NB4 (cell line): ENCODE measurements around the gene AGBL2.

Experiments used
- POLR2A ChIP-seq: IDR thresholded peaks from 2 replicates; pipeline ENCODE4 v1.6.1; 2011; ENCODE audit warnings: mild to moderate bottlenecking; ENCODE audit not compliant: insufficient read length; ENCODE audit errors: extremely low read depth
- TF ChIP-seq, protein P1 (sequence below): IDR thresholded peaks from one replicate; pipeline ENCODE4 v1.5.1; 2012; ENCODE audit warnings: low read depth, low read length
- TF ChIP-seq, protein P2 (sequence below): IDR thresholded peaks from 2 replicates; pipeline ENCODE4 v1.6.1; 2011; ENCODE audit warnings: low read depth, low read length

DNA sequence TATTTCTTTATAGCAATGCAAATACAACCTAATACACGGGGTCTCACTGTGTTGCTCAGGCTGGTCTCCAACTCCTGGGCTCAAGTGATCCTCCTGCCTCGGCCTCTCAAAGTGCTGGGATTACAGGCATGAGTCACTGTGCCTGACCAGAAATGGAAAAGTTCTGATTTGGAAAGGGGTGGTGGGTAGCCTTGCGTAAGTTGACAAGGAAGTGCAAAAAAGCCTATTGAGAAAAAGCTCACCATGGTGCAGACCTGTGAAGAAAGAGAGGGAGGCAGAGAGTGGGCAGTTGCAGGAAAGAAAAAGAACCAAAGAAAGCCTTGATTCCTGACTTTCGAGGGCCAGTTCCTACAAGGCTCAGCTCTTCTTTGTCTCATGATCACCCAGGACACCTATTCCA lies 27.1 kb downstream of the AGBL2 start:
- TF ChIP-seq, protein P1, sequence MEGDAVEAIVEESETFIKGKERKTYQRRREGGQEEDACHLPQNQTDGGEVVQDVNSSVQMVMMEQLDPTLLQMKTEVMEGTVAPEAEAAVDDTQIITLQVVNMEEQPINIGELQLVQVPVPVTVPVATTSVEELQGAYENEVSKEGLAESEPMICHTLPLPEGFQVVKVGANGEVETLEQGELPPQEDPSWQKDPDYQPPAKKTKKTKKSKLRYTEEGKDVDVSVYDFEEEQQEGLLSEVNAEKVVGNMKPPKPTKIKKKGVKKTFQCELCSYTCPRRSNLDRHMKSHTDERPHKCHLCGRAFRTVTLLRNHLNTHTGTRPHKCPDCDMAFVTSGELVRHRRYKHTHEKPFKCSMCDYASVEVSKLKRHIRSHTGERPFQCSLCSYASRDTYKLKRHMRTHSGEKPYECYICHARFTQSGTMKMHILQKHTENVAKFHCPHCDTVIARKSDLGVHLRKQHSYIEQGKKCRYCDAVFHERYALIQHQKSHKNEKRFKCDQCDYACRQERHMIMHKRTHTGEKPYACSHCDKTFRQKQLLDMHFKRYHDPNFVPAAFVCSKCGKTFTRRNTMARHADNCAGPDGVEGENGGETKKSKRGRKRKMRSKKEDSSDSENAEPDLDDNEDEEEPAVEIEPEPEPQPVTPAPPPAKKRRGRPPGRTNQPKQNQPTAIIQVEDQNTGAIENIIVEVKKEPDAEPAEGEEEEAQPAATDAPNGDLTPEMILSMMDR, result no peak
- TF ChIP-seq POLR2A, result no peak
- TF ChIP-seq, protein P2, sequence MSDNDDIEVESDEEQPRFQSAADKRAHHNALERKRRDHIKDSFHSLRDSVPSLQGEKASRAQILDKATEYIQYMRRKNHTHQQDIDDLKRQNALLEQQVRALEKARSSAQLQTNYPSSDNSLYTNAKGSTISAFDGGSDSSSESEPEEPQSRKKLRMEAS, result no peak
